Measurements from ENCODE around the gene PRKAG2.

The PRKAG2 gene

GRCh38 chr7:151511270-151511669 lies 365.6 kb downstream of the PRKAG2 start:
- DNase-seq (ENCODE audit: low read depth): no peak

DNA sequence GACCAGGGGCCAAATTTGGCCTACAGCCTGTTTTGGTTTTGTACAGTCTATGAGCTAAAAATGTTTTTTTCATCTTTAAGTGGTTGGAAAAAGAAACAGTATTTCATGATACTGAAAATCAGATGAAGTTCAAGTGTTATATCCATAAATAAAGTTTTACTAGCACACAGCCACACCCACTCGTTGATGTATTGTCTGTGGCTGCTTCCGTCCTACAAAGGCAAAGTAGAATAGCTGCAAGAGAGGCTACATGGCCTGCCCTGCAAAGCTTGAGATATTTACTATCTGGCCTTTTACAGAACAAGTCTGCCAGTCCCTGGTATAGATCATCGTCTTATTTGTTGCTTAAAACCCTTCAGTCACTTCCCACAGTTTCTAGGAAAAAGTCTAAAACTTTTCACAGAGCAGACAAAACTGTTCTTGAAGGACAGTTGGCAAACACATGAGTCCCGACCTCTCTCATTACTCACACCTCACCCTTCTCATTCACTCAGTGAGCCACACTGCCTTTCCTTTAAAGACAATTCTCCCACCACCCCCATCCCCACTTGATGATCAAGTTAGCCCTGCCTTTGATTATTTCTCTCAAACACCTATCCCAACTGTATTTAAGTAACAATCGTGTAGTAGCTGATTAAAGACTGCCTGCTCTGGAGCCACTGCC lies 367.1 kb downstream of the PRKAG2 start:
- DNase-seq (ENCODE audit: low read depth): no peak

- DNase-seq (ENCODE audit: low read depth): no peak
These were observed 367.9 kb downstream of the PRKAG2 start for GRCh38 chr7:151508991-151509390.

DNA sequence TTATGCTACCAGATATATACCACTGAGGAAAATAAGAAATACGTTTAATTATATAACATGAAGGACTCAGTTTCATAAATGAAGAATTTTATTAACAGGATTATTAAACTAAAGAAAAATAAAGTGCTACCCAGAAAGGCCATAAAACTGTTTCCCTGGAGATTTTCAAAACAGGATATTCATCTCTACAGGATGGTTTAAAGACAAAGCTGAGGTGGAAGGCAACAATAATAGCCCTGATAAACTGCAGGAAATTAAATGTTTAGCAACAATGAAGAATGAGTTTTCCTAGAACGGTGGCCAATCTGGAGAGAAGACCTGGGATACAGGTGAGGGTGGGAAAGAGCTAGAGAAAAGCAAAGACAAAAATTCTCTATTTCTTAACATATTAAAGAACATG lies 369.1 kb downstream of the PRKAG2 start:
- DNase-seq (ENCODE audit: low read depth): no peak

- DNase-seq (ENCODE audit: low read depth): no peak
These were observed 370.0 kb downstream of the PRKAG2 start for GRCh38 chr7:151506901-151507382.
